Measurements from ENCODE around the gene MPZL1.

Gene MPZL1

DNA sequence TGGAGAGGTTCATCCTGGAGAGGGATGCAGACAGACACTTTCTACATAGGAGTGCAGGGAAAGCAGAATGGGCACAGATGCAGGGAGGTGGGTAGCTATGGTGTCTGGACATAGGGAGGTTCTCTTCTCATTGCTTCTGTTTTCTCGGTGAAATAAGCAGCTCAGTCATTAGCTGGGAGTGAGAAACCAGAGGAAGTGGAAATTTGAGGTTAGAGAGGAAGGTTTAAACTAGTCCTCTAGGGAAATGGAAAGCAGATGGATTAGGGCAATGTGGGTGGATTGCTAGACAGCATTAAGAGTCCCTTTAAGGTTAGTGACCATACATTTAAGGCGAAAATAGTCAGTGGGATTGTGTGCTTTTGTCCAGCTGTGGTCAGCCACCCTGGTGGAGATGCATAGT lies 39.6 kb downstream of the MPZL1 start:
- TF ChIP-seq, protein P1, sequence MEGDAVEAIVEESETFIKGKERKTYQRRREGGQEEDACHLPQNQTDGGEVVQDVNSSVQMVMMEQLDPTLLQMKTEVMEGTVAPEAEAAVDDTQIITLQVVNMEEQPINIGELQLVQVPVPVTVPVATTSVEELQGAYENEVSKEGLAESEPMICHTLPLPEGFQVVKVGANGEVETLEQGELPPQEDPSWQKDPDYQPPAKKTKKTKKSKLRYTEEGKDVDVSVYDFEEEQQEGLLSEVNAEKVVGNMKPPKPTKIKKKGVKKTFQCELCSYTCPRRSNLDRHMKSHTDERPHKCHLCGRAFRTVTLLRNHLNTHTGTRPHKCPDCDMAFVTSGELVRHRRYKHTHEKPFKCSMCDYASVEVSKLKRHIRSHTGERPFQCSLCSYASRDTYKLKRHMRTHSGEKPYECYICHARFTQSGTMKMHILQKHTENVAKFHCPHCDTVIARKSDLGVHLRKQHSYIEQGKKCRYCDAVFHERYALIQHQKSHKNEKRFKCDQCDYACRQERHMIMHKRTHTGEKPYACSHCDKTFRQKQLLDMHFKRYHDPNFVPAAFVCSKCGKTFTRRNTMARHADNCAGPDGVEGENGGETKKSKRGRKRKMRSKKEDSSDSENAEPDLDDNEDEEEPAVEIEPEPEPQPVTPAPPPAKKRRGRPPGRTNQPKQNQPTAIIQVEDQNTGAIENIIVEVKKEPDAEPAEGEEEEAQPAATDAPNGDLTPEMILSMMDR (IDR thresholded peaks at IDR 0.05; ENCODE audit: control extremely low read depth, extremely low read depth, low read depth, missing control alignments): no peak
- POLR2A ChIA-PET: no interaction called here
- DNase-seq (ENCODE audit: extremely low spot score): no peak
- CTCF ChIA-PET: interaction anchor here (0.8 to 2.5 kb wide), 4 partner anchors 8 to 39 kb away, joined by 3 to 11 read pairs (median 4); no protein-coding TSS in a partner anchor

DNA sequence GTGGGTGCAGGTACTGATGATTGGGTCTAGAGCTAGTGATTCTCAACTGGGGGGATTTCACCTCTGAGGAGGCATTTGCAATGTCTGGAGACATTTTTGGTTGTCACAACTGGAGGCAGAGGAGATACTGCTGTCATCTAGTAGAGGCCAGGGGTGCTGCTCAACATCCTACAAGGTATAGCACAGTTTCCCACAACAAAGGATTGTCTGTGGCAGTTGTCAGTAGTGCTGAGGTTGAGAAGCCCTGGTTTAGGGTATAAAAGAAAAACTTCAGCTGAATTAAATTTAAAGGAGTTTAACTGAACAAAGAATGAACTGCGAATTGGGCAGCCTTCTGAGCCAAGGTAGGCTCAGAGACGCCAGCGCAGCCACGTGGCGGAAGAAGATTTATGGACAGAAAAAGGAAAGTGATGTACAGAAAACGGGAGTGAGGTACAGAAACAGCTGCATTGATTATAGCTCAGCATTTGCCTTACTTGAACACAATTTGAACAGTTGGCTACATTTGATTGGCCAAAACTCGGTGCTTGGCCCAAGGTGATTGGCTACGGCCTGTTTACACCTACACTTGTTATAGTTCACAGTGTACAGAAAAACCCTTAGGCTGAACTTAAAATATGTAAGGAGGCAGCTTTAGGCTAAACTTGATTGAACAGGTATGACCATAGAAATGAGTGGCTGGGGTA lies 40.4 kb downstream of the MPZL1 start:
- ChIA-PET POLR2A (no interaction called here), CTCF (interaction anchor here (0.8 to 2.5 kb wide), 4 partner anchors 9 to 38 kb away, joined by 3 to 11 read pairs (median 4); no protein-coding TSS in a partner anchor)
- DNase-seq (ENCODE audit: extremely low spot score): no peak
- TF ChIP-seq, protein P1 (IDR thresholded peaks at IDR 0.05; ENCODE audit: control extremely low read depth, extremely low read depth, low read depth, missing control alignments): no peak

DNA sequence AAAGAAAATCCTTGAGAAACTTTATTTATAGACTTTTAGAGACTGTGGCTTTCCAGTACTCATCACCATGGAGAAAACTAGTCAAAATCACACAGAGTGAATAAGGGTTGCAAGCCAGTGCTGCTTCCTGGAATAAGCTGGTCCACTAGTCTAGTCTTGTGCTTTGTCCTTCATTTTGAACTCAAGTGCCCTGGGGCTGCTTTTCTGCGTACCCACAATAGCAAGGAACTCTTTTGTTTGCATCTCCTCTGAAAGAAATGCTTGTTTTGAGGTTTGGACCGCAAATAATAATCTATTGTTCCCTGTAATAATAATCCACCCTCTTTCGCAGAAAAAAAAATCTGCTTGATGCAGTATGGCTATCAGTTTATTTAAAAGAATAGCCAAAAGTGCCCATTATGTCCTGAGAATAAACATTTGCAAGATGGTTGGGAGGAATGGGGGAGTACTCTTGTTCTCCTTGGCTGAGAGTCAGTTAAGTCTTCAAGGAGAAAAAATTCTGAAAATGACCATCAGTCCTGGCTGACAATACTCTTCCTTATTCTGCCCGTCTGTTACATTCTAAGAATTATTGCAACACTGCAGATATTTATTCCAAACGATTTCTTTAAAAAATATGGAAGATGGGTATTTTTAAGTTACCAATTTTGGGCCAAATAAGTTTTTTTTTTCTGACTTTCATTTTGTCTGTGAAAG lies 41.9 kb downstream of the MPZL1 start:
- ChIA-PET POLR2A (no interaction called here), CTCF (interaction anchor here (2.5 kb wide), 1 partner anchor 11 kb away, joined by 11 read pairs; no protein-coding TSS in a partner anchor)
- DNase-seq (ENCODE audit: extremely low spot score): no peak
- TF ChIP-seq, protein P1 (IDR thresholded peaks at IDR 0.05; ENCODE audit: control extremely low read depth, extremely low read depth, low read depth, missing control alignments): no peak

DNA sequence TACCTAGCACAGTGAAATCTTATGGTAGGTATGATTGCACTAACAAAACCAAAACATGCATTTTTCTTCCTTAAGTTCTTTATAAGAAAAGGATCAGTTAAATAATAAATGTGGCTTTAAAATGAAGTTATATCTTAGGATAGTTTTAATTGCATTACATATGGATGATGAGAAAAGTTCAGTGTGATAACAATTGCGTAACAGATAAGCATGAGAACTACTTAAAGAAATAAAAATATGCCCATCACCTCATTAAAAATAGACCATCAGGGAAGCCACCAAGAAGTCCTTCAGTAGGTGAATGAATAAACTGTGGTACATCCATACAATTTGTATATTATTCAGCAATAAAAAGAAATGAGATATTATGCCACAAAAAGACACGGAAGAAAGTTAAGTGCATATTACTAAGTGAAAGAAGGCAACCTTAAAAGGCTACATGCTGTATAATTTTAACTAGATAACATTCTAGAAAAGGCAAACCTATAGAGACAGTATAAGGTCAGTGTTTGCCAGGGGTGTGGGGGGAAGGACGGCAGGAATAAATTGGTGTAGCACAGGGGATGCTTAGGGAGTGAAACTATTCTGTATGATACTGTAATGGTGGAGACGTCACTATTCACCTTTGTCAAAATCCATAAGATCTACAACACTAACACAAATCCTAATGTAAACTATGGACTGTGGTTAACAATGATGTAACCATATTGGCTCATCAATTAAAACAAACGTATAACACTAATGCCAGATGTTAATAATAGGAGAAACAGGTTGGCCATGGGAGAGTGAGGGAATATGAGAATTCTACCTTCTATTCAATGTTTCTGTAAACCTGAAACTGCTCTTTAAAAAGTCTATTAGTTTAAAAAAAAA lies 42.9 kb downstream of the MPZL1 start:
- TF ChIP-seq, protein P1 (IDR thresholded peaks at IDR 0.05; ENCODE audit: control extremely low read depth, extremely low read depth, low read depth, missing control alignments): no peak
- ChIA-PET CTCF (no interaction called here), POLR2A (no interaction called here)
- DNase-seq (ENCODE audit: extremely low spot score): no peak

DNA sequence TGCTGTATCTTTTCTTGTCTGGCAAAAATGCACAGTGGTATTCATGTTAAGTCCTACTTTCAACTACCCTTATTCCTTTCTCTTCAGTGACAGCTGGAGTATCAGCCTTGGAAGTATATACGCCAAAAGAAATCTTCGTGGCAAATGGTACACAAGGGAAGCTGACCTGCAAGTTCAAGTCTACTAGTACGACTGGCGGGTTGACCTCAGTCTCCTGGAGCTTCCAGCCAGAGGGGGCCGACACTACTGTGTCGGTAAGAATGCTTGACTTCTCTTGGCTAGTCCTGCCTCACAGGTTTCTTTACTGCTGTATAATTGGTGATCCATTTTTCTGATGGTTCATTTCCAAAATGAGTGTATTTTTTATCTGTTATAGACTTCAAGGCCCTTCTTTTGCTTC lies 43.7 kb downstream of the MPZL1 start:
- DNase-seq (ENCODE audit: extremely low spot score): no peak
- ChIA-PET CTCF (no interaction called here), POLR2A (no interaction called here)
- TF ChIP-seq, protein P1 (IDR thresholded peaks at IDR 0.05; ENCODE audit: control extremely low read depth, extremely low read depth, low read depth, missing control alignments): no peak

DNA sequence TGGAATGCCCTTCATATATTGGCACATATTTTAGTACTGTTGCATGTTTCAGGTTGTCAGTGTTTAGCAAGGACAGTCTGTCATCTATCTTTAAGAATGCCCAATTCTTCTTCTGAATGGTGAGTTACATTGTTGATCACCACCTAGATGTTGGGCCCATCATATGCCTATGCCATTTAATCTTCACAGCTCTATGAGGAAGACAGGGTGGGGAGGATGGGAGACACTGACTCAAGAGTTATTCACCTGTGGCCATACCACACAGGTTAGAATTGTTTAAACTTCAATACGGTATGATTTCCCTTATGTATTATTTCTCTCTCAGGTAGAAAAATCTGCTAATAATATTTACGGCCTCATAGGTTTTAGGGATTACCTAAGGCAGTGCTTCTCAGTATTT lies 44.8 kb downstream of the MPZL1 start:
- DNase-seq (ENCODE audit: extremely low spot score): no peak
- ChIA-PET CTCF (no interaction called here), POLR2A (no interaction called here)
- TF ChIP-seq, protein P1 (IDR thresholded peaks at IDR 0.05; ENCODE audit: control extremely low read depth, extremely low read depth, low read depth, missing control alignments): no peak
